Choroid plexus epithelial cell (primary cell): ENCODE measurements around the gene COPG2.

Source experiments
- DNase-seq: peaks from one replicate; pipeline ENCODE4 v3.0.0-alpha.2; 2010; ENCODE audit warnings: low read depth
- H3K4me3 ChIP-seq: 2 replicates; pipeline ENCODE4 v1.5.1; 2011; ENCODE audit warnings: low read depth, mild to moderate bottlenecking, control low read depth, low read length, moderate library complexity
- CTCF ChIP-seq: conservative IDR thresholded peaks from 2 replicates; pipeline ENCODE4 v1.5.1; 2011; ENCODE audit warnings: low read depth, mild to moderate bottlenecking, control low read depth, inconsistent platforms, low read length, moderate library complexity

The COPG2 gene

GRCh38 chr7:130476297-130477150, 192.0 kb downstream of the COPG2 start:
- H3K4me3 ChIP-seq = no peak overlapping the region
- no peak for TF ChIP-seq CTCF
- no peak for DNase-seq

DNA sequence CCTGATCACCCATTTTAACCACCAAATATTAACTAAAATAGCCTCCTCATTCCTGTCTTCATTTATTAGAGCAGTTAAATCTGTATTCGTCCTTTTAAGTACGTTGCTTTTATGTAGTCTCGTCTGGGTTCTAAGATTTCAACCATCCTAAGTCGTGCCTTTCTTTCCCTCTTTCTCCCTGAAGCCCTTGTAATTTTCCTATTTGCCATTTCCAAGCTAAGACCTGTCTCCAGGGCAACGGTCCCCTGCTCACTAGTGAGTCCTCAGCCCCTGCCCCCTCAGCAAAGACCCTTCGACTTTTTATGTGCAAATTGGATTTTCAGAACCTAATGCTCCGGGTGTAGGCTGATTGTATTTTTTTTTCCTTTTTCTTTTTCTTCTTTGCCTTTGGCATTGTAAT, 192.8 kb downstream of the COPG2 start:
- DNase-seq = no peak

GRCh38 chr7:130473876-130474275, 194.7 kb downstream of the COPG2 start:
- H3K4me3 ChIP-seq = no peak overlapping the region
- TF ChIP-seq CTCF = no peak
- no peak for DNase-seq

More for the DNA sequence above, 192.8 kb downstream of the COPG2 start:
- H3K4me3 ChIP-seq = no peak overlapping the region
- TF ChIP-seq CTCF = no peak

GRCh38 chr7:130473289-130473688, 195.3 kb downstream of the COPG2 start:
- no peak for DNase-seq
- no peak for TF ChIP-seq CTCF
- H3K4me3 ChIP-seq = no peak overlapping the region

- no peak for DNase-seq
- no peak for TF ChIP-seq CTCF
- H3K4me3 ChIP-seq = no peak overlapping the region
Measured at GRCh38 chr7:130471974-130472373, 196.6 kb downstream of the COPG2 start.

- no peak for TF ChIP-seq CTCF
- H3K4me3 ChIP-seq = no peak overlapping the region
Measured at GRCh38 chr7:130468612-130469011, 199.9 kb downstream of the COPG2 start.

More at GRCh38 chr7:130468612-130469011, 199.9 kb downstream of the COPG2 start:
- no peak for DNase-seq
